ENCODE data around the gene KCNJ1. TPM values are rescaled to one million over a fixed set of nuclear protein-coding genes. Genes with fewer than 3 reads are reported as not detected.

KCNJ1 gene
- total and polyA plus RNA-seq, 10 of the 15 experiments (the other 5 are each of a cell fraction or from before 2014, with no cell fraction given), result not detected

DNA sequence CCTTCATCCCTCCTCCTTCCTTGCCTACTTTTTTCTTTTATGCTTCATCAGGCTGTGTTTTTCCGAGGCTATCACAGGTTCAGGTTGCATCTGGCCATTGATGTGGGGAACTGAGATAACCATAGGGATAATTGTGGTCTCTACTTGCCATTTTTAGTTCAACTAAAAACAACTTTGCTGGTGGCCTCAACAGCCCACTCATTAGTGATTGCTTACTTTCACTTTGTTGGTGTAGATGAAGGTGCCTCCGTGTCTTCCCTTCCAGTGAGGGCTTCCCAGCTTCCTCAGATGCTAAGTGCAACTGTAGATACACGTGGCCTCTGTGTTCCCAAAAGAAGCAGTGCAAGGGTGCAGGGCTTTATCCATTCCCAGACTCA is 35.0 kb downstream of the KCNJ1 start (continued):
- TF ChIP-seq, protein P1, sequence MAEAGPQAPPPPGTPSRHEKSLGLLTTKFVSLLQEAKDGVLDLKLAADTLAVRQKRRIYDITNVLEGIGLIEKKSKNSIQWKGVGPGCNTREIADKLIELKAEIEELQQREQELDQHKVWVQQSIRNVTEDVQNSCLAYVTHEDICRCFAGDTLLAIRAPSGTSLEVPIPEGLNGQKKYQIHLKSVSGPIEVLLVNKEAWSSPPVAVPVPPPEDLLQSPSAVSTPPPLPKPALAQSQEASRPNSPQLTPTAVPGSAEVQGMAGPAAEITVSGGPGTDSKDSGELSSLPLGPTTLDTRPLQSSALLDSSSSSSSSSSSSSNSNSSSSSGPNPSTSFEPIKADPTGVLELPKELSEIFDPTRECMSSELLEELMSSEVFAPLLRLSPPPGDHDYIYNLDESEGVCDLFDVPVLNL (IDR thresholded peaks at IDR 0.05; ENCODE audit: low read depth, low read length), result no peak
- TF ChIP-seq, protein P2, sequence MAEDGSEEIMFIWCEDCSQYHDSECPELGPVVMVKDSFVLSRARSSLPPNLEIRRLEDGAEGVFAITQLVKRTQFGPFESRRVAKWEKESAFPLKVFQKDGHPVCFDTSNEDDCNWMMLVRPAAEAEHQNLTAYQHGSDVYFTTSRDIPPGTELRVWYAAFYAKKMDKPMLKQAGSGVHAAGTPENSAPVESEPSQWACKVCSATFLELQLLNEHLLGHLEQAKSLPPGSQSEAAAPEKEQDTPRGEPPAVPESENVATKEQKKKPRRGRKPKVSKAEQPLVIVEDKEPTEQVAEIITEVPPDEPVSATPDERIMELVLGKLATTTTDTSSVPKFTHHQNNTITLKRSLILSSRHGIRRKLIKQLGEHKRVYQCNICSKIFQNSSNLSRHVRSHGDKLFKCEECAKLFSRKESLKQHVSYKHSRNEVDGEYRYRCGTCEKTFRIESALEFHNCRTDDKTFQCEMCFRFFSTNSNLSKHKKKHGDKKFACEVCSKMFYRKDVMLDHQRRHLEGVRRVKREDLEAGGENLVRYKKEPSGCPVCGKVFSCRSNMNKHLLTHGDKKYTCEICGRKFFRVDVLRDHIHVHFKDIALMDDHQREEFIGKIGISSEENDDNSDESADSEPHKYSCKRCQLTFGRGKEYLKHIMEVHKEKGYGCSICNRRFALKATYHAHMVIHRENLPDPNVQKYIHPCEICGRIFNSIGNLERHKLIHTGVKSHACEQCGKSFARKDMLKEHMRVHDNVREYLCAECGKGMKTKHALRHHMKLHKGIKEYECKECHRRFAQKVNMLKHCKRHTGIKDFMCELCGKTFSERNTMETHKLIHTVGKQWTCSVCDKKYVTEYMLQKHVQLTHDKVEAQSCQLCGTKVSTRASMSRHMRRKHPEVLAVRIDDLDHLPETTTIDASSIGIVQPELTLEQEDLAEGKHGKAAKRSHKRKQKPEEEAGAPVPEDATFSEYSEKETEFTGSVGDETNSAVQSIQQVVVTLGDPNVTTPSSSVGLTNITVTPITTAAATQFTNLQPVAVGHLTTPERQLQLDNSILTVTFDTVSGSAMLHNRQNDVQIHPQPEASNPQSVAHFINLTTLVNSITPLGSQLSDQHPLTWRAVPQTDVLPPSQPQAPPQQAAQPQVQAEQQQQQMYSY (CRISPR knock-in tag; IDR thresholded peaks at IDR 0.05), result no peak
- no peak for TF ChIP-seq SIN3A (IDR thresholded peaks at IDR 0.05; ENCODE audit: low read depth, low read length)
- no peak for TF ChIP-seq HDGF (IDR thresholded peaks at IDR 0.05)
- no peak for TF ChIP-seq SMAD1 (IDR thresholded peaks at IDR 0.05; ENCODE audit: low read depth, partially characterized antibody)
- no peak for TF ChIP-seq WRNIP1 (IDR thresholded peaks at IDR 0.05; ENCODE audit: borderline replicate concordance, low read depth, low read length)
- 0 out of 2 replicates have a peak, but pooled peaks have one; percentile 16 for TF ChIP-seq NBN (IDR thresholded peaks at IDR 0.05)
- no peak for TF ChIP-seq CHD2 (IDR thresholded peaks at IDR 0.05; ENCODE audit: borderline replicate concordance, low read depth, low read length)
- TF ChIP-seq, protein P3, sequence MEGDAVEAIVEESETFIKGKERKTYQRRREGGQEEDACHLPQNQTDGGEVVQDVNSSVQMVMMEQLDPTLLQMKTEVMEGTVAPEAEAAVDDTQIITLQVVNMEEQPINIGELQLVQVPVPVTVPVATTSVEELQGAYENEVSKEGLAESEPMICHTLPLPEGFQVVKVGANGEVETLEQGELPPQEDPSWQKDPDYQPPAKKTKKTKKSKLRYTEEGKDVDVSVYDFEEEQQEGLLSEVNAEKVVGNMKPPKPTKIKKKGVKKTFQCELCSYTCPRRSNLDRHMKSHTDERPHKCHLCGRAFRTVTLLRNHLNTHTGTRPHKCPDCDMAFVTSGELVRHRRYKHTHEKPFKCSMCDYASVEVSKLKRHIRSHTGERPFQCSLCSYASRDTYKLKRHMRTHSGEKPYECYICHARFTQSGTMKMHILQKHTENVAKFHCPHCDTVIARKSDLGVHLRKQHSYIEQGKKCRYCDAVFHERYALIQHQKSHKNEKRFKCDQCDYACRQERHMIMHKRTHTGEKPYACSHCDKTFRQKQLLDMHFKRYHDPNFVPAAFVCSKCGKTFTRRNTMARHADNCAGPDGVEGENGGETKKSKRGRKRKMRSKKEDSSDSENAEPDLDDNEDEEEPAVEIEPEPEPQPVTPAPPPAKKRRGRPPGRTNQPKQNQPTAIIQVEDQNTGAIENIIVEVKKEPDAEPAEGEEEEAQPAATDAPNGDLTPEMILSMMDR (IDR thresholded peaks at IDR 0.05 in 2 of 3, conservative IDR thresholded peaks at IDR 0.05 in 1 of 3; ENCODE audit: control insufficient read depth in 2 of 3, extremely low read depth in 1 of 3, insufficient read depth in 1 of 3, low read depth in 3 of 3, low read length in 3 of 3), result no peak
- TF ChIP-seq ZZZ3 (IDR thresholded peaks at IDR 0.05; ENCODE audit: control insufficient read depth, insufficient read length, low read depth), result no peak
- no peak; the same call in 1 of the 2 replicates for TF ChIP-seq ZNF384 (IDR thresholded peaks at IDR 0.05; ENCODE audit: borderline replicate concordance, low read depth, low read length)
- TF ChIP-seq, protein P4, sequence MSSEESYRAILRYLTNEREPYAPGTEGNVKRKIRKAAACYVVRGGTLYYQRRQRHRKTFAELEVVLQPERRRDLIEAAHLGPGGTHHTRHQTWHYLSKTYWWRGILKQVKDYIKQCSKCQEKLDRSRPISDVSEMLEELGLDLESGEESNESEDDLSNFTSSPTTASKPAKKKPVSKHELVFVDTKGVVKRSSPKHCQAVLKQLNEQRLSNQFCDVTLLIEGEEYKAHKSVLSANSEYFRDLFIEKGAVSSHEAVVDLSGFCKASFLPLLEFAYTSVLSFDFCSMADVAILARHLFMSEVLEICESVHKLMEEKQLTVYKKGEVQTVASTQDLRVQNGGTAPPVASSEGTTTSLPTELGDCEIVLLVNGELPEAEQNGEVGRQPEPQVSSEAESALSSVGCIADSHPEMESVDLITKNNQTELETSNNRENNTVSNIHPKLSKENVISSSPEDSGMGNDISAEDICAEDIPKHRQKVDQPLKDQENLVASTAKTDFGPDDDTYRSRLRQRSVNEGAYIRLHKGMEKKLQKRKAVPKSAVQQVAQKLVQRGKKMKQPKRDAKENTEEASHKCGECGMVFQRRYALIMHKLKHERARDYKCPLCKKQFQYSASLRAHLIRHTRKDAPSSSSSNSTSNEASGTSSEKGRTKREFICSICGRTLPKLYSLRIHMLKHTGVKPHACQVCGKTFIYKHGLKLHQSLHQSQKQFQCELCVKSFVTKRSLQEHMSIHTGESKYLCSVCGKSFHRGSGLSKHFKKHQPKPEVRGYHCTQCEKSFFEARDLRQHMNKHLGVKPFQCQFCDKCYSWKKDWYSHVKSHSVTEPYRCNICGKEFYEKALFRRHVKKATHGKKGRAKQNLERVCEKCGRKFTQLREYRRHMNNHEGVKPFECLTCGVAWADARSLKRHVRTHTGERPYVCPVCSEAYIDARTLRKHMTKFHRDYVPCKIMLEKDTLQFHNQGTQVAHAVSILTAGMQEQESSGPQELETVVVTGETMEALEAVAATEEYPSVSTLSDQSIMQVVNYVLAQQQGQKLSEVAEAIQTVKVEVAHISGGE (CRISPR knock-in tag; IDR thresholded peaks at IDR 0.05), result no peak
- TF ChIP-seq, protein P5, sequence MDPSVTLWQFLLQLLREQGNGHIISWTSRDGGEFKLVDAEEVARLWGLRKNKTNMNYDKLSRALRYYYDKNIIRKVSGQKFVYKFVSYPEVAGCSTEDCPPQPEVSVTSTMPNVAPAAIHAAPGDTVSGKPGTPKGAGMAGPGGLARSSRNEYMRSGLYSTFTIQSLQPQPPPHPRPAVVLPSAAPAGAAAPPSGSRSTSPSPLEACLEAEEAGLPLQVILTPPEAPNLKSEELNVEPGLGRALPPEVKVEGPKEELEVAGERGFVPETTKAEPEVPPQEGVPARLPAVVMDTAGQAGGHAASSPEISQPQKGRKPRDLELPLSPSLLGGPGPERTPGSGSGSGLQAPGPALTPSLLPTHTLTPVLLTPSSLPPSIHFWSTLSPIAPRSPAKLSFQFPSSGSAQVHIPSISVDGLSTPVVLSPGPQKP (IDR thresholded peaks at IDR 0.05; ENCODE audit: low read depth, low read length), result no peak
- TF ChIP-seq SMARCA5 (IDR thresholded peaks at IDR 0.05), result no peak
- peak; percentile 68; the same call in 1 of the 2 replicates for TF ChIP-seq EED (IDR thresholded peaks at IDR 0.05; ENCODE audit: low read depth)
- TF ChIP-seq NFYA (IDR thresholded peaks at IDR 0.05; ENCODE audit: borderline replicate concordance, low read depth, low read length), result no peak
- no peak for TF ChIP-seq NR2C1 (IDR thresholded peaks at IDR 0.05)
- TF ChIP-seq FOXK2 (IDR thresholded peaks at IDR 0.05), result no peak
- peak; percentile 91 for TF ChIP-seq MTA2 (IDR thresholded peaks at IDR 0.05; ENCODE audit: low read depth)
- TF ChIP-seq YBX1 (IDR thresholded peaks at IDR 0.05), result no peak
- TF ChIP-seq PML (IDR thresholded peaks at IDR 0.05; ENCODE audit: low read length), result no peak

Measured in GM12878 (cell line).